ENCODE data around the gene CCL23. TPM values are rescaled to one million over a fixed set of nuclear protein-coding genes. Genes with fewer than 3 reads are reported as not detected.
"Not testable (repeated sequence)": the region's sequence is repeated elsewhere in the genome, so short reads cannot be mapped to it uniquely, and the experiment has no call there.

Gene CCL23
- total RNA-seq, 1 donor from 2014 or later = 26.5 TPM

- Histone ChIP-seq H3K27me3 (no peaks in the 10 kb centered on the region), H3K4me3 (no peak overlapping the region), H3K4me1 (no peaks in the 10 kb centered on the region), H3K9me3 (no peaks in the 10 kb centered on the region), H3K36me3 (no peaks in the 10 kb centered on the region), H3K27ac (no peak overlapping the region)
- DNase-seq = no peak
- no peak for TF ChIP-seq CTCF (IDR thresholded peaks at IDR 0.05)
- intact Hi-C loops (cut with DNase I) = no loop called here
- no peak for ATAC-seq
These were observed 19.7 kb downstream of the CCL23 start for GRCh38 chr17:35998018-35998545.

- H3K27ac ChIP-seq; DNase-seq; H3K4me3 ChIP-seq; ATAC-seq; H3K9me3 ChIP-seq; H3K4me1 ChIP-seq; H3K36me3 ChIP-seq; intact Hi-C loops (cut with DNase I); H3K27me3 ChIP-seq: not testable (repeated sequence)
These were observed 22.4 kb downstream of the CCL23 start for GRCh38 chr17:35995346-35995745.

- peaks cover 6% of the 10 kb centered on the region for H3K4me1 ChIP-seq
- DNase-seq (no peak), ATAC-seq (no peak)
- no peak overlapping the region for H3K4me3 ChIP-seq
- no peaks in the 10 kb centered on the region for H3K27me3 ChIP-seq
- intact Hi-C loops (cut with DNase I) = no loop called here
- no peak overlapping the region for H3K27ac ChIP-seq
- H3K9me3 ChIP-seq = peaks cover 5% of the 10 kb centered on the region
- H3K36me3 ChIP-seq = no peaks in the 10 kb centered on the region
- no peak for TF ChIP-seq CTCF (IDR thresholded peaks at IDR 0.05)
These were observed 26.7 kb downstream of the CCL23 start for GRCh38 chr17:35991075-35991474.

- ATAC-seq = no peak
These were observed 29.6 kb downstream of the CCL23 start for GRCh38 chr17:35988164-35988563.

GRCh38 chr17:35986643-35987042, 31.1 kb downstream of the CCL23 start, which contains the start of gene CCL14:
CCL14 (minus strand) TSS chr17:35986729; CDS start chr17:35986649, 80 bp downstream.
- H3K27ac ChIP-seq = peak within 1 kb of the TSS; percentile 18
- ATAC-seq = no peak
- peak within 1 kb of the TSS; percentile 4 for H3K4me3 ChIP-seq
- H3K36me3 ChIP-seq = no peaks in the 10 kb centered on the region
- H3K9me3 ChIP-seq = peaks cover 5% of the 10 kb centered on the region
- no peak for TF ChIP-seq CTCF (IDR thresholded peaks at IDR 0.05)
- DNase-seq = no peak
- H3K4me1 ChIP-seq = peaks cover 6% of the 10 kb centered on the region
- intact Hi-C loops (cut with DNase I) = no loop called here
- no peaks in the 10 kb centered on the region for H3K27me3 ChIP-seq

More at GRCh38 chr17:35988164-35988563, 29.6 kb downstream of the CCL23 start:
- intact Hi-C loops (cut with DNase I) = no loop called here
- H3K9me3 ChIP-seq = peaks cover 5% of the 10 kb centered on the region
- DNase-seq = no peak
- no peaks in the 10 kb centered on the region for H3K36me3 ChIP-seq
- H3K4me3 ChIP-seq = no peak overlapping the region
- TF ChIP-seq CTCF (IDR thresholded peaks at IDR 0.05) = no peak
- no peak overlapping the region for H3K27ac ChIP-seq
- no peaks in the 10 kb centered on the region for H3K27me3 ChIP-seq
- H3K4me1 ChIP-seq = peaks cover 6% of the 10 kb centered on the region

GRCh38 chr17:35984140-35984539, 33.6 kb downstream of the CCL23 start:
- peak overlapping the region; percentile 4 for H3K4me3 ChIP-seq
- no peak for TF ChIP-seq CTCF (IDR thresholded peaks at IDR 0.05)
- ATAC-seq = no peak
- H3K27ac ChIP-seq = no peak overlapping the region
- H3K9me3 ChIP-seq = peaks cover 5% of the 10 kb centered on the region
- H3K36me3 ChIP-seq = no peaks in the 10 kb centered on the region
- peaks cover 6% of the 10 kb centered on the region for H3K4me1 ChIP-seq
- H3K27me3 ChIP-seq = no peaks in the 10 kb centered on the region
- DNase-seq = no peak
- intact Hi-C loops (cut with DNase I) = no loop called here

All from upper lobe of right lung (tissue), 1 donor.